Calu3 (cell line): ENCODE measurements around the gene KRT86. TPM values are rescaled to one million over a fixed set of nuclear protein-coding genes. Genes with fewer than 3 reads are reported as not detected.

Experiments
- BruUV-seq: library from RNA; stranded (reverse); fragments of 400-500 nt; replicated peaks from 2 replicates; lab custom pipeline; 2021; lab: Mats Ljungman, UMichigan
- CTCF ChIA-PET: fragments of 300-600 bp; sonication (Branson Sonifier 250); formaldehyde crosslinking; loops from one replicate; lab custom pipeline; 2022; ENCODE audit warnings: antibody characterized with exemption; lab: Charles Lee
- DNase-seq: peaks from one replicate; pipeline ENCODE4 v3.0.0; 2022
- H3K27ac Mint-ChIP-seq: one replicate; pipeline ENCODE4 v1.8.0; 2022; ENCODE audit warnings: mixed read lengths; ENCODE audit not compliant: unreplicated experiment
- H3K27me3 Mint-ChIP-seq: one replicate; pipeline ENCODE4 v1.8.0; 2022; ENCODE audit warnings: mixed read lengths; ENCODE audit not compliant: unreplicated experiment
- H3K36me3 Mint-ChIP-seq: one replicate; pipeline ENCODE4 v1.8.0; 2022; ENCODE audit warnings: mild to moderate bottlenecking, moderate library complexity, mixed read lengths; ENCODE audit not compliant: insufficient read depth, unreplicated experiment
- H3K4me1 Mint-ChIP-seq: one replicate; pipeline ENCODE4 v1.8.0; 2022; ENCODE audit warnings: mild to moderate bottlenecking, low read depth, mixed read lengths; ENCODE audit not compliant: unreplicated experiment
- H3K4me3 Mint-ChIP-seq: one replicate; pipeline ENCODE4 v1.8.0; 2022; ENCODE audit warnings: mild to moderate bottlenecking, low read depth, moderate library complexity, mixed read lengths; ENCODE audit not compliant: unreplicated experiment
- H3K9me3 Mint-ChIP-seq: one replicate; pipeline ENCODE4 v1.8.0; 2022; ENCODE audit warnings: low read depth, mixed read lengths; ENCODE audit not compliant: unreplicated experiment
- intact Hi-C: fragments of 100-400 bp; cut with micrococcal nuclease; formaldehyde crosslinking; loops from one replicate; pipeline ENCODE4 v1.10.0; 2022; ENCODE audit not compliant: unreplicated experiment
- total RNA-seq: library from RNA; stranded (reverse); gene quantifications from 2 replicates; pipeline ENCODE4 v1.2.3, GENCODE V29; 2022
- TF ChIP-seq, protein P1 (sequence below): fragments of 200-600 bp; IDR thresholded peaks from one replicate; pipeline ENCODE4 v1.8.0; 2022; ENCODE audit warnings: antibody characterized with exemption; ENCODE audit not compliant: unreplicated experiment

KRT86 gene
- total RNA-seq, 1 experiment from 2014 or later, result 3.6 TPM

DNA sequence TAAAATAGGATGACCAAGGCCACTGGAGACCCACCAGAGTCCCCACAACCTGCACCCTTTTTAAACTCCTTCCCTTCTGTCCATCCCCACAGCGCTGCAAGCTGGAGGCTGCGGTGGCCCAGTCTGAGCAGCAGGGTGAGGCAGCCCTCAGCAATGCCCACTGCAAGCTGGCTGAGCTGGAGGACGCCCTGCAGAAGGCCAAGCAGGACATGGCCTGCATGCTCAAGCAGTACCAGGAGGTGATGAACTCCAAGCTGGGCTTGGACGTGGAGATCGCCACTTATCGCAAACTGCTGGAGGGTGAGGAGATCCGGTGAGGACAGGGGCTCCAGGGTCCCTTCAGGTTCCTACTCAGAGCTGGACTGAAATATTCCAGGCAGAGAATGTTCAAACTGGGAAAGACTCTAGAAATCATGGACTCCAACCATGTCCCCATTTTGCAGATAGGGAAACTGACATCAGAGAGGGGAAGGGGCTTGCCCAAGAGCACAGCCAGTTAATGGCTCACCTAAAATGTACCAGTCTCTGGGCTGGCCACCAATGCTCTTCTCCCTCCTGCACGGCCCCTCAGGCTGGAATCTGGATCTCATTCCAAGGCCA, 75.7 kb downstream of the KRT86 start:
- Mint-ChIP-seq H3K4me3 (no peak overlapping the region), H3K27ac (no peak overlapping the region), H3K36me3 (peaks cover 6% of the 10 kb centered on the region), H3K27me3 (no peaks in the 10 kb centered on the region), H3K9me3 (no peaks in the 10 kb centered on the region), H3K4me1 (peaks cover 19% of the 10 kb centered on the region)
- BruUV-seq, result no TSS peak
- CTCF ChIA-PET, result no interaction called here
- no peak for DNase-seq
- TF ChIP-seq, protein P1, sequence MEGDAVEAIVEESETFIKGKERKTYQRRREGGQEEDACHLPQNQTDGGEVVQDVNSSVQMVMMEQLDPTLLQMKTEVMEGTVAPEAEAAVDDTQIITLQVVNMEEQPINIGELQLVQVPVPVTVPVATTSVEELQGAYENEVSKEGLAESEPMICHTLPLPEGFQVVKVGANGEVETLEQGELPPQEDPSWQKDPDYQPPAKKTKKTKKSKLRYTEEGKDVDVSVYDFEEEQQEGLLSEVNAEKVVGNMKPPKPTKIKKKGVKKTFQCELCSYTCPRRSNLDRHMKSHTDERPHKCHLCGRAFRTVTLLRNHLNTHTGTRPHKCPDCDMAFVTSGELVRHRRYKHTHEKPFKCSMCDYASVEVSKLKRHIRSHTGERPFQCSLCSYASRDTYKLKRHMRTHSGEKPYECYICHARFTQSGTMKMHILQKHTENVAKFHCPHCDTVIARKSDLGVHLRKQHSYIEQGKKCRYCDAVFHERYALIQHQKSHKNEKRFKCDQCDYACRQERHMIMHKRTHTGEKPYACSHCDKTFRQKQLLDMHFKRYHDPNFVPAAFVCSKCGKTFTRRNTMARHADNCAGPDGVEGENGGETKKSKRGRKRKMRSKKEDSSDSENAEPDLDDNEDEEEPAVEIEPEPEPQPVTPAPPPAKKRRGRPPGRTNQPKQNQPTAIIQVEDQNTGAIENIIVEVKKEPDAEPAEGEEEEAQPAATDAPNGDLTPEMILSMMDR, result no peak
- intact Hi-C loops, result no loop called here

DNA sequence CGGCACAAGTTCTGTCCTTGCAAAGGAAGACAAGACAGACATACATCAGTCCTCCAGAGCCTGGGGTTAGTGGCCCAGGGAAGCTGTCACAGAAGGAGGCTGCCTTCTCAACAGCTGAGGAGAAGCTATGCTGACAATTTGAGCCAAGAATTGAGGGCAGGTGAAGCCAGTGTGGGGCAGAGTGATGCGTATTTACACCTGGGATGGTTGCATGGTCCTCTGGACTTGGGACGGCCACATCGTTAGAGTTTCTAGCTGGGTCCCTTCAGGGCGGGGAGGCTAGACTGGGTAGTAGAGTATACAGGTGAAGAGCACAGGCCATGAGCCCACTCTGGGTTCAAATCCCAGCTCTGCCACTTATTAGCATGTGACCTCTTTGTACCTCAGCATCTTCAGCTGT, 76.3 kb downstream of the KRT86 start:
- no peak overlapping the region for H3K4me3 Mint-ChIP-seq
- H3K9me3 Mint-ChIP-seq, result no peaks in the 10 kb centered on the region
- no peak for DNase-seq
- CTCF ChIA-PET, result interaction anchor here (0.6 kb wide), 1 partner anchor 231 kb away, joined by 3 read pairs; no protein-coding TSS in a partner anchor
- H3K36me3 Mint-ChIP-seq, result peaks cover 2% of the 10 kb centered on the region
- TF ChIP-seq, protein P1, result no peak
- BruUV-seq, result no TSS peak
- H3K27me3 Mint-ChIP-seq, result no peaks in the 10 kb centered on the region
- no peak overlapping the region for H3K27ac Mint-ChIP-seq
- peaks cover 15% of the 10 kb centered on the region for H3K4me1 Mint-ChIP-seq
- intact Hi-C loops, result no loop called here

DNA sequence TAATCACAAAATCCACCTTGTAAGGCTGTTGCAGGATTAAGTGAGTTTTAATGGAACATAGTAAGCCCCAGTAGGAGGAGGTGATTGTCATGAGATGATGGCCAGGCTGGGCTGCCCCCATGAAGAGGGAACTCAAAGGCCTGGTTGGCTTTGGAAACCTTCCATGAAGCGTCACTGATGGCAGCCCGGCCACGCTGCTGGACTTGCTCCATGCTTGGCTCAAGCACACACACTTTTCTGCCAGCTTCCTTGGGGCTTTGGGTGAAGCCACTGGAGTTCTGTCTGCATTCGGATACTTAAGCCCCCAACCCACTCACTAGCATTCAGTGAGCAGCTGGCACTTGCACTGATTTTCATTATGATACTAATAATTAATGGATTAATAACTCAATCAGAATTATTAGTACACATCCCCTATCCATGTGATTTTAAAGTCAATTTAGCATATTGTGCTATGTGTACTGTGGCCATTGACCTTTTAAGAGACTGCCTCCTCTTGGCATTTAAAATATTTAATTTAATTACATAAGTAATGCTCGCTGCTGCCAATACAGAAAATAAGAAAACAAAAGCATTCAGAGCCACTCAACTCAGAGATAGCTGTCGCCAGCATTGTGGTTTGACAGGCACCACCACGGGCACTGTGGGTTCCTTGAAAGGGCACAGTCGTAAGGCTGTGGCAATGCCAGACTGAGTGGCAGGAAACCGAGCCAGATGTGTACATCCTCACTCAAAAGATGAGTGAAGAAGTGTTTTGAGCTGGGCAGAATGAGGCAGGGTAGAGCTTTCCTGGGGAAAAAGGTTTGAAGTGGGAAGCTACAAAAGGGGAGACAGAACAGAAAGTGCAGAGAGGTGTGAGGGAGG, 77.0 kb downstream of the KRT86 start:
- CTCF ChIA-PET, result interaction anchor here (0.6 kb wide), 2 partner anchors 110 to 232 kb away, joined by 3 read pairs; no protein-coding TSS in a partner anchor
- no peak for DNase-seq
- TF ChIP-seq, protein P1, result no peak
- BruUV-seq, result no TSS peak
- no peaks in the 10 kb centered on the region for H3K27me3 Mint-ChIP-seq
- no peaks in the 10 kb centered on the region for H3K9me3 Mint-ChIP-seq
- no peak overlapping the region for H3K4me3 Mint-ChIP-seq
- H3K27ac Mint-ChIP-seq, result no peak overlapping the region
- H3K4me1 Mint-ChIP-seq, result peaks cover 9% of the 10 kb centered on the region
- no peaks in the 10 kb centered on the region for H3K36me3 Mint-ChIP-seq
- intact Hi-C loops, result no loop called here

DNA sequence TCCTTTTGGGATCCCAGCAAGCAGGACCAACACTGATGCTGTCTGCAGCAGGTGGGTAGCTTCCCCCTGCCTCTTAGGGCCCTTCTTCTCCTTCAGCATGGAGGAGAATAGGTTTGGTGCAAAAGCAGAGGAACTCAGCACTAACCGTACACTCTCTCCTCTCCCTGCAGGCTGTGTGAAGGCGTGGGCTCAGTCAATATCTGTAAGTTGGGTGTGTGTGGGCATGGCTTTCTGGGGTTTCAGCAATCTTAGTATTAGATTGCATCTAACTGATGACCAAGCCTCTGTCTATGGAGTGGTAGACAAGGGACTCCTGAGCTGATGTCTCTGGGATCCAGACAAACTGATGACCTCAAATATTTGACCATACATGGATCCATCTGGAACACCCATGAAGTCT, 78.5 kb downstream of the KRT86 start:
- Mint-ChIP-seq H3K9me3 (no peaks in the 10 kb centered on the region), H3K27ac (no peak overlapping the region), H3K27me3 (no peaks in the 10 kb centered on the region), H3K4me1 (no peaks in the 10 kb centered on the region), H3K36me3 (no peaks in the 10 kb centered on the region), H3K4me3 (no peak overlapping the region)
- BruUV-seq, result no TSS peak
- intact Hi-C loops, result no loop called here
- DNase-seq, result no peak
- TF ChIP-seq, protein P1, result no peak
- CTCF ChIA-PET, result no interaction called here
